Stimulated activated CD8-positive, alpha-beta memory T cell treated with anti-CD3 and anti-CD28 coated beads, Interleukin-15, amount 100 ng/mL, for 1 hour (primary cell): ENCODE data around the gene CERCAM.

Experiments used
- DNase-seq: peaks from one replicate; pipeline ENCODE4 v3.0.0-alpha.2; 2020; ENCODE audit warnings: low read depth

The CERCAM gene

GRCh38 chr9:128420651-128421481 lies at the start of gene CERCAM:
CERCAM (plus strand) TSS chr9:128420857; CDS start chr9:128420878, 21 bp downstream.
- DNase-seq = peak; percentile 21

- DNase-seq = no peak
Measured at GRCh38 chr9:128371630-128372117, 49.0 kb upstream of the CERCAM start.

GRCh38 chr9:128372188-128372641 lies 48.4 kb upstream of the CERCAM start:
- DNase-seq = no peak

- no peak for DNase-seq
Measured at GRCh38 chr9:128372784-128373183, 47.9 kb upstream of the CERCAM start.

GRCh38 chr9:128374221-128374675 lies 46.4 kb upstream of the CERCAM start:
- no peak for DNase-seq

GRCh38 chr9:128375865-128376264 lies 44.8 kb upstream of the CERCAM start:
- no peak for DNase-seq

- no peak for DNase-seq
Measured at GRCh38 chr9:128382261-128382660, 38.4 kb upstream of the CERCAM start.

- no peak for DNase-seq
Measured at GRCh38 chr9:128383007-128383753, 37.5 kb upstream of the CERCAM start.

- no peak for DNase-seq
Measured at GRCh38 chr9:128383791-128384190, 36.9 kb upstream of the CERCAM start.

GRCh38 chr9:128384801-128385495 lies 35.7 kb upstream of the CERCAM start:
- no peak for DNase-seq

- no peak for DNase-seq
Measured at GRCh38 chr9:128385496-128386460, 34.9 kb upstream of the CERCAM start.

- no peak for DNase-seq
Measured at GRCh38 chr9:128388150-128388549, 32.5 kb upstream of the CERCAM start.

- no peak for DNase-seq
Measured at GRCh38 chr9:128389395-128390149, 31.1 kb upstream of the CERCAM start.

- no peak for DNase-seq
Measured at GRCh38 chr9:128390150-128390812, 30.4 kb upstream of the CERCAM start.

GRCh38 chr9:128390813-128391711 lies 29.6 kb upstream of the CERCAM start:
- no peak for DNase-seq

- DNase-seq = no peak
Measured at GRCh38 chr9:128391956-128392301, 28.7 kb upstream of the CERCAM start.

GRCh38 chr9:128392302-128393144 lies 28.1 kb upstream of the CERCAM start:
- no peak for DNase-seq
